HG02678 (cell line): ENCODE data around the gene SOS2.
"Not testable (repeated sequence)": the region's sequence is repeated elsewhere in the genome, so short reads cannot be mapped to it uniquely, and the experiment has no call there.

Experiments
- ATAC-seq: cut with Tn5 transposase; IDR thresholded peaks from one replicate; pipeline ENCODE4 v1.9.1; 2021; ENCODE audit warnings: mild to moderate bottlenecking, moderate library complexity; ENCODE audit not compliant: unreplicated experiment

The SOS2 gene

DNA sequence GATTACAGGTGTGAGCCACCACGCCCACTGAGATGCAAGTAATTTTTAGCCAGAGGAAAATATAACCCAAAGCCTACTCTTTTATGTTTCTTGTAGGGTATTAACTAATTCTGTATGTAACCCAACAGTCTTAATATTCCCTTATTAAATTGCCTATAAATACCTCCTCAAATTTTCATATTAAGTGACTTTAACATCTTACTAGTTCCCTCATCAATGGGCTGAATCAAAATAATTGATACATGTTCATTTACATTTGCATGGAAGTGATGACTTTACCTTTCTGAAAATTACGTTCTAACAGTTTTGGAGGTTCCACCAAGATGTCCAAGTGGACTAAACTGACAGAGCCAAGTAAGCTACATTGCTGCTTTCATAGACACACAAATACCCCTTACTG lies 3.1 kb downstream of the SOS2 start:
- ATAC-seq = no peak

DNA sequence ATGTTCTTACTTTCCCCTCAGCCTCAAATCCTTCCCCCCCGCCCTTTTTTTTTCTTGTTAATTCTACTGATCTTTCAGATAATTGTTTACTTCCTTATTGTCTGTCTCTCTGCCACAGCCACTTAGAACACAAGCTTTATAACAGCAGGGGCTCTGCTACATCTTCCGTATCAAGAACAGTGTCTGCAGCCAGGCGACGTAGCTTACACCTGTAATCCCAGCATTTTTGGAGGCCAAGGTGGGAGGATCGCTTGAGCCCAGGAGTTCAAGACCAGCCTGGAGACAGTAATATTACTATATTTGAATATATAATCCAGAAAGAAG lies 5.4 kb downstream of the SOS2 start:
- no peak for ATAC-seq

- no peak for ATAC-seq
Measured at GRCh38 chr14:50225067-50225973, 6.1 kb downstream of the SOS2 start.

- no peak for ATAC-seq
Measured at GRCh38 chr14:50222055-50222613, 9.2 kb downstream of the SOS2 start.

- ATAC-seq = no peak
Measured at GRCh38 chr14:50218501-50218900, 12.9 kb downstream of the SOS2 start.

GRCh38 chr14:50215416-50215815 lies 16.0 kb downstream of the SOS2 start:
- ATAC-seq = no peak

- no peak for ATAC-seq
Measured at GRCh38 chr14:50213795-50214194, 17.6 kb downstream of the SOS2 start.

- ATAC-seq = no peak
Measured at GRCh38 chr14:50212726-50213125, 18.7 kb downstream of the SOS2 start.

DNA sequence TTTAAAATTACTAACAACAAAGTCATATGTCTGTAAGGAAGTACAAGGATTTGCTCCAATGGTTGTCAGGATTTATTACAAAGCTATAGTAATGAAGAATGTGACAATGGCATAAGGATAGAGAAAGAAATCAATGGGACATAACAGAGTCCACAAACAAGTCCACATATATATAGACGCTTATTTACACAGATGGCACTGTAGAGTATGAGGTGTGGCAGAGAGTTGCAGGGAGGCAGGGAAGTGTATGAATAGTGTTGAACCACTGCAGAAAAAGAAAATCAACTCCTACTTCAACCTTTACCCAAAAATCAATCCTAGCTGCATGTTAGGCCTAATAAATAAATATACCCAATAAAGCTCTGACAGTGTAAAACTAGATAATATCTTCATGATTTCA lies 21.3 kb downstream of the SOS2 start:
- no peak for ATAC-seq

- ATAC-seq = no peak
Measured at GRCh38 chr14:50198499-50198898, 32.9 kb downstream of the SOS2 start.

GRCh38 chr14:50191499-50191898 lies 39.9 kb downstream of the SOS2 start:
- ATAC-seq = no peak

DNA sequence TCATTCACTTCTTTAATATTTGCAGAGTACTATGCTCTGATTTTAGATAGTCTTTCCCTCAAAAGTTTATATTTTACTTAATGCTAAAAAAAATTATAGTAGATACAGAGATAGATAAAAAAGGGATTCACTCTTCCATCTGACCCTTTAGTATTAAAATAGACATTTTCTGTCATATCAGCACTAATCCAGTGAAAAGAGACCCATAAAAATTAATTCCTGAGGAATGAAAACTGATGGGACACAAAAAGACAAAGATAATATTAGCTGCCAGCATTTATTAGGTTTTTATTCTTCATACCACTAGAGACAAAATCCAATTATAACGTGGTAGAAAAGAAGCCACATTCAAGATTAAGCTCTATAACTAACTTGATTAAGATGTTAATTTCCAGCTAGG lies 45.3 kb downstream of the SOS2 start:
- no peak for ATAC-seq

- ATAC-seq = no peak
Measured at GRCh38 chr14:50173891-50174290, 57.5 kb downstream of the SOS2 start.

- ATAC-seq = no peak
Measured at GRCh38 chr14:50171895-50172294, 59.5 kb downstream of the SOS2 start.

- ATAC-seq = not testable (repeated sequence)
Measured at GRCh38 chr14:50167381-50167780, 64.0 kb downstream of the SOS2 start.

GRCh38 chr14:50156111-50156510 lies 75.3 kb downstream of the SOS2 start:
- ATAC-seq = no peak

- ATAC-seq = no peak
Measured at GRCh38 chr14:50148799-50149198, 82.6 kb downstream of the SOS2 start.

DNA sequence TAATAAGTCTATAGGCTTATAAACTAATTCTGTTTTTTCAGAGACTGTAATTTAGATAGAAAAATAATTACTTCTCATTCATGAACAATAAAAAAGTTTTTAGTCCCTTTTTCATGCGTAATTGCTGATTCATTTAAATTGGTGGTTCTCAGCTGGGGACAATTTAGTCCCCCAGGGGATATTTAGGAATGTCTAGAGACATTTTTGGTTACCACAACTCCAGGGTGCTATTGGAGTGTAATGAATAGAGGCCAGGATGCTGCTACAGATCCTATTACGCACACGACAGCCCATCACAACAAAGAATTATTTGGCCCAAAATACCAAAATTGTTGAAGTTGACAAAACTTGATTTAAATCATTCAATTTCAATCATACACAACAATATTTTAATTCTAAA lies 92.2 kb downstream of the SOS2 start:
- no peak for ATAC-seq

DNA sequence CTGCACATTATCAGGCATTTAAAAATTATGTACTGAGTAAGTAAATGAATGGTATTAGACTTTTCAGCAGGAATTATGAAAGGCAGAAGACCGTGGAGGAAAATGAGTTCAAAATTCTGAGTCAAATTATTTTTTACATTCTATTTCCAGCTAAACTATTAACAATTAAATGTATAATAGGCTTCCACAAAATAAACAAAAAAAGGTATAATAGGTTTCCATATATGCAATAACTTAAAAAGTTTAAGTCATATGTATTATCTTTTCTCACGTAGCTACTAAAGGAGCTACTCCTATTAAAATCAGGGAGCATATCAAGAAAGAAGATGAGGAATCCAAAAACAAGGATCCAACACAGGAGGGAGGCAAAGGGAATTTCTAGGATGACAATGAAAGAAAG lies 103.6 kb downstream of the SOS2 start:
- no peak for ATAC-seq

- ATAC-seq = no peak
Measured at GRCh38 chr14:50123062-50123461, 108.3 kb downstream of the SOS2 start.

DNA sequence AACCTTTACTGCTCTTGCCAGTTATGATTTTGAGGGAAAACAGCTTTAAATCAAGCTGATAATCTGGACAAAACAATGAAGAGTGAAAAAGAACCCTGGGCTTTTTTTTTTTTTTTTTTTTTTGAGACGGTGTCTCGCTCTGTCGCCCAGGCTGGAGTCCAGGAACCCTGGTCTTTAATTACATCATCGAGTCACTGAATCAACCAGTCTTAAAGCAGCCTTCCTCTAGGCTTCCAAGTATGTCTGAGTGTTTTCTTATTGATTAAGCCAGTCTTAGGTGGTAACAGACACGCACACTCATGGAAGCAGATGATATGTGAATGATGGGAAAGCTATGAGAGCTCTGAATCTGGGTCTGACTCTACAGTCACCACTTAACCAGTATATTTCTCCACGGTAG lies 109.1 kb downstream of the SOS2 start:
- ATAC-seq = no peak

DNA sequence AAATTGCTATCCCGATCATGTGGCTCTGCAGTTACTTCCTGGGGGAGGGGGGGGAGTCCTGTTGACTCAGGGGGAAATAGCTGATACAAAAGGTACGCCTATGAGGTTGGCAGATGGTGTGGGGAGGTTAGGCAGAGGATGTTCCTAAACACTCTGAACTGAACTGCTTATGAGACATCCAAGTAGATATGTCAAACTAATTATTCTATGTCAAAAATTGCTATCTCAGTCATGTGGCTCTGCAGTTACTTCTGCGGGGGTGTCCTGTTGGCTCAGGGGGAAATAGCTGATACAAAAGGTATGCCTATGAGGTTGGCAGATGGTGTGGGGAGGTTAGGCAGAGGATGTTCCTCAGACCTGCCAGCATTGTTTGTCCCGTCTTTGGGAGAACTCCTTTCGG lies 109.9 kb downstream of the SOS2 start:
- ATAC-seq = no peak

DNA sequence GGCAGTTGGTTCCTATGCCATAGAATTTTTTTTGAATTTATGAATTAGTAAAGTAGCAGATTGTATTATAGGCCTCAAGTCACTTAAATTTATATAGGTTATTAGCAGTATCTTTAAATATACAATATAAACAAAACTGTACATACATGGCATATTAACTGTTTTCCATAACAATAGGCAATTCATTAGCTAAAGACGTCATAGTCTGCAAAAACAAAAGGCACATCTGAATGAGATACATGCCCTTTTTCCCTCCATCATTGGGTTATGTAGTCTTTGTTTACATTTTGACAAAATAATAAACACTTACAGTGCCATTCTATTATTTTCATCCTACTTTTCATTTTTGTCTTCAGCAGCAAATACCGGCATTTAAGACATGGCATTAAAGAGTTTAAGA lies 113.9 kb downstream of the SOS2 start:
- no peak for ATAC-seq
